ENCODE measurements around the gene TMEM212.
A peak's percentile ranks its signal among the peaks of the same experiment; 100 is the strongest.

TMEM212 gene

DNA sequence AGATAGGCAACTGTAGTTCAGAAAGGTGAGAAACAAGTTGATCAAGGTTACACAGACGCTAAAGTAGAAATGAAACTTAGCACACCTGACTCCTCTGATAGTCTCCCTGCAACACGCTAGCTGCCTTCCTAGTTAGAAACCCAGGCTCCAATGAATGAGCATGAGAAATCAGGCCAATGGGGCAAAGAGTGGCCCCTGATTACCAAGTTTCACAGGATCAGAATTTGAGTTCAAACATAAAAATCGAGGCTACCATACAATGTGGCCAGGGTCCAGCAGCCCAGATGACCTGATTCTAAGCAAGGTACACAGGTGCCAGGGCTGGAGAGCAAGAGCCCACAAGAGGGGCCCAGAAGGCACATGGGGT lies 40.6 kb upstream of the TMEM212 start:
- TF ChIP-seq, protein P1, sequence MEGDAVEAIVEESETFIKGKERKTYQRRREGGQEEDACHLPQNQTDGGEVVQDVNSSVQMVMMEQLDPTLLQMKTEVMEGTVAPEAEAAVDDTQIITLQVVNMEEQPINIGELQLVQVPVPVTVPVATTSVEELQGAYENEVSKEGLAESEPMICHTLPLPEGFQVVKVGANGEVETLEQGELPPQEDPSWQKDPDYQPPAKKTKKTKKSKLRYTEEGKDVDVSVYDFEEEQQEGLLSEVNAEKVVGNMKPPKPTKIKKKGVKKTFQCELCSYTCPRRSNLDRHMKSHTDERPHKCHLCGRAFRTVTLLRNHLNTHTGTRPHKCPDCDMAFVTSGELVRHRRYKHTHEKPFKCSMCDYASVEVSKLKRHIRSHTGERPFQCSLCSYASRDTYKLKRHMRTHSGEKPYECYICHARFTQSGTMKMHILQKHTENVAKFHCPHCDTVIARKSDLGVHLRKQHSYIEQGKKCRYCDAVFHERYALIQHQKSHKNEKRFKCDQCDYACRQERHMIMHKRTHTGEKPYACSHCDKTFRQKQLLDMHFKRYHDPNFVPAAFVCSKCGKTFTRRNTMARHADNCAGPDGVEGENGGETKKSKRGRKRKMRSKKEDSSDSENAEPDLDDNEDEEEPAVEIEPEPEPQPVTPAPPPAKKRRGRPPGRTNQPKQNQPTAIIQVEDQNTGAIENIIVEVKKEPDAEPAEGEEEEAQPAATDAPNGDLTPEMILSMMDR (IDR thresholded peaks at IDR 0.05; ENCODE audit: low read length, missing control alignments) = no peak
- no peak for DNase-seq (ENCODE audit: low read depth)
- no peak overlapping the region for H3K4me3 ChIP-seq (replicated peaks; ENCODE audit: low read depth, low read length)

DNA sequence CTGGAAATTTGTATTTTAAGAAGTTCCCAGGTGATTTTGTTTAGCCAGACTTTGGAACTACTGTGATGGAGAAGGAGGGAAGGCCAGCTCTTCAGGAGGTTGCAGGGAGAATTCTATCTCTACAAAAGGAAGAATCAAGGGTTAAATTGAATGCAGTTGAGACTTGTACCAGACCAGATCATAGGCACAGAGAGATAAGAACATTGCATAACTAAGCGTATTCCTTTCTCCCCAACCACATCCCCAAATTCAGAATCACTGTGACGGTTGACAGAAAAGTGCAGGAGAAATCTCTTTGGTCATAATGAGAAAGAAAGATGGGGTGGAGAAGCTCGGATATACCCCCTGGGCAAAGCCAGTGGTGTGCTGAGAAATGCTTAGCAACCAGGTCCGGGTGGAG lies 40.1 kb upstream of the TMEM212 start:
- DNase-seq (ENCODE audit: low read depth) = no peak
- TF ChIP-seq, protein P1 (IDR thresholded peaks at IDR 0.05; ENCODE audit: low read length, missing control alignments) = no peak
- H3K4me3 ChIP-seq (replicated peaks; ENCODE audit: low read depth, low read length) = no peak overlapping the region

DNA sequence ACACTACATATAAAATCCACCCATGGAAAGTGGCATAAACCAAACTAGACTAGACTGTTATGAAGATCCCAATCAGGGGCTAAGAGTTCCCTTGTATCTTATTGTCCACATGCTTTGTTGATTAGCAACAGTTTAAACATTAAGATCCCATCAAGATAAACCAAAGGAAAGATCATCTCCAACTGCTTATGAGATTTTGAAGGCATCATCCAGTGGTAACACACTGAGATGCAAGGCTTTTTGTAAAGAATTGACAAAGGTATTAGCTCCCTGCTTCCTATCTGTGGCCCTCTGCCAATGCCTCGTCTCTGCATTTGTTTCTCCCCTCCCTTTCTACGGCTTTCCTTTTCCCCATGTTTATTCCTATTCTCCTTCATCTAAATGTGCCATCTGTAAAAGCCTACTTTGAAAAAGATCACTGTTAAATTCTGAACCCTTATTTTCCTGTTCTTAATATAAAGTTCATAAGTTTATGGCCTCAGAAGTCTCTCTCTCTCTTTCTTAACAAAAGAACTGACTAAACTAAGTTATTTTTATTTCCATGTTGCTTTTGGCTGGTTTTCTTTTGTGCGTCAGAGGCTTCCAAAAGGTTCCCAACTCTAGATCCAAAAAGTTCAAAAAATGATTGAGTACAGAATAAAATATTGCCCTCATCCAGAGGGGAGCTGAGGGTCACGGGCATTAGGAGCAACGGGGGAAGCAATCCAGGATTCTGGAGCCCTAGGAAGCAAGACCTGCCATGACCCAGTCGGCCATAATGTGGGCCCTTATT lies 38.3 kb upstream of the TMEM212 start:
- no peak overlapping the region for H3K4me3 ChIP-seq (replicated peaks; ENCODE audit: low read depth, low read length)
- TF ChIP-seq, protein P1 (IDR thresholded peaks at IDR 0.05; ENCODE audit: low read length, missing control alignments) = no peak
- DNase-seq (ENCODE audit: low read depth) = peak; percentile 77

DNA sequence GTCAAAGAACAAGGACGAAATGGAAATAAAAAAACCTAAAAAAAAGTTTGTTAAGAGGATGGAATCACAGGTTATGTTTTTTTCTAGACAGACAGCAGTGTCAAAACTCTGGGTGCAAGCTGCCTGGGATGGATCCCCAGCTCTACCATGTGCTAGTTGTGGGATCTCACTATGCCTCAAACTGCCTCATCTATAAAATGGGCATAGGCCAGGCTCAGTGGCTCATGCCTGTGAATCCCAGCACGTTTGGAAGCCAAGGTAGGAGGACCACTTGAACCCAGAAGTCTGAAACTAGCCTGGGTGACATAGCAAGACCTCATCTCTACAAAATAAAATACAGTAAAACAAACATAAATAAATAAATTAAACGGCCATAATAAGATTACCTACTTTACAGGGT lies 37.5 kb upstream of the TMEM212 start:
- TF ChIP-seq, protein P1 (IDR thresholded peaks at IDR 0.05; ENCODE audit: low read length, missing control alignments) = no peak
- no peak overlapping the region for H3K4me3 ChIP-seq (replicated peaks; ENCODE audit: low read depth, low read length)
- no peak for DNase-seq (ENCODE audit: low read depth)

DNA sequence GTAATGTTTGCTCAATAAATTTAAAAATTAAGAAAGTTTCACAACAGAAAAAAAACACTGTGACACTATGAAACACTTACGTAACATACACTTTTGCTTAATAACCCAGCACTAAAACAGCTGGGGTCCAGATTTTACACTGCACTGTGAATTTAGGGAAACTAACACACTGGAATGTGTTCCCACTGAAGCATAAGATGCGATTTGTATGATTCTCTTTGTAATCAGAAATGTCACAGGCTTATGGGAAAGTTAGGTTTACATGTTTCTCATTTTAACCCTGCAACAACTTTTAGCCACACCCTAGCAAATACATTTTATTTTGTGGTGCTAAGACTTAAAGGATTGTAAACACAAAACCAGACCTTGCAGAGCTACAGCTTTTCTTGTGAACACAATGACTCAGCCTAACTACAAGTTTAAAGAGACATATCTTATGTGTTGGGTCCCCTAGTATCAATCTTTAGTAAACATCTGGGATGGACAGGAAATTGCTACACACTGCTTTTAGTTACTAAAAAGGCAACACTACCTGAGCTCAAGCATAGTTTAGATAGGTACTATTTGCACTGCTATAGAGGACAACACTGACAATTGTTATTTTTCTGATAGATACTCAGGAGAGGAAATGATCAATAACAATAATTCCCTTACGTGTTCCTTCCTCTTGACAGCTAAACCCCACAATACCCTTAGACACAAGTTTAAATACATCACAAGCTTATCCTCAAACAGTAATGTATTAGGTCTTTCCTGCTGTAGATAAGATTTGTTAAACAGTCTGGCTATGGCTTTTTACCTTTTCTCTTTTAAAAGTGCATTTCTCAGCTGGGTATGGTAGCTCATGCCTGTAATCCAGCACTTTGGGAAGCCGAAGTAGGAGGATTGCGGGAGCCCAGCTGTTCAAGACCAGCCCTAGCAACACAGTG lies 36.7 kb upstream of the TMEM212 start:
- TF ChIP-seq, protein P1 (IDR thresholded peaks at IDR 0.05; ENCODE audit: low read length, missing control alignments) = no peak

DNA sequence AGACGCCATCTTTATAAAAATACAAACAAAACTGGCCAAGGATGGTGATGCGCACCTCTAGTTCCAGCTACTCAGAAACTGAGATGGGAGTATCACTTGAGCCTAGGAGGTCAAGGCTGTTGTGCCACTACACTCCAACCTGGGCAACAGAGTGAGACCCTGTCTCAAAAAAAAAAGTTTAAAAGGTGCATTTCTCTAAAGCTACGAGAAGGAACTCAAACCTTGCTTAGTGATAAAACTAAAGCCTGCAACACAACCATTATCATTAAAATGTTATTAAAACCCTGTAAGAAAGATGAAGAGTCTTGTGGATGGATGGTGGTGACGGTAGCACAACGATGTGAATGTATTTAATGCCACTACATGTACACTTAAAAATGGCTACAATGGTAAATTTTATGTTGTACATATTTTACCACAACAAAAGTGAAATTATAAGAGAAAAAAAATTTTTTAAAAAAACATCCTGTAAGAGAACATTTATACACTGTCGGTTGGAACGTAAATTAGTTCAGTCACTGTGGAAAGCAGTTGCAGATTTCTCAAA lies 35.9 kb upstream of the TMEM212 start:
- DNase-seq (ENCODE audit: low read depth) = no peak
- no peak overlapping the region for H3K4me3 ChIP-seq (replicated peaks; ENCODE audit: low read depth, low read length)
- TF ChIP-seq, protein P1 (IDR thresholded peaks at IDR 0.05; ENCODE audit: low read length, missing control alignments) = no peak

More for the DNA sequence above, 36.7 kb upstream of the TMEM212 start:
- no peak overlapping the region for H3K4me3 ChIP-seq (replicated peaks; ENCODE audit: low read depth, low read length)
- peak; percentile 83 for DNase-seq (ENCODE audit: low read depth)

Data from fibroblast of pulmonary artery (primary cell).